NCI-H2107 treated with DMSO at 0.1 percent for 48 hours (cell line): ENCODE data around the gene JUND.

Experiments
- DNase-seq: peaks from one replicate; lab custom pipeline; 2025; ENCODE audit not compliant: unreplicated experiment; lab: John Stamatoyannopoulos, UW

JUND gene

GRCh38 chr19:18249834-18250233, 31.6 kb downstream of the JUND start:
- DNase-seq: no peak

- DNase-seq: no peak
Observed at GRCh38 chr19:18245297-18245696, 36.1 kb downstream of the JUND start.

GRCh38 chr19:18239303-18239702, 42.1 kb downstream of the JUND start:
- DNase-seq: no peak

DNA sequence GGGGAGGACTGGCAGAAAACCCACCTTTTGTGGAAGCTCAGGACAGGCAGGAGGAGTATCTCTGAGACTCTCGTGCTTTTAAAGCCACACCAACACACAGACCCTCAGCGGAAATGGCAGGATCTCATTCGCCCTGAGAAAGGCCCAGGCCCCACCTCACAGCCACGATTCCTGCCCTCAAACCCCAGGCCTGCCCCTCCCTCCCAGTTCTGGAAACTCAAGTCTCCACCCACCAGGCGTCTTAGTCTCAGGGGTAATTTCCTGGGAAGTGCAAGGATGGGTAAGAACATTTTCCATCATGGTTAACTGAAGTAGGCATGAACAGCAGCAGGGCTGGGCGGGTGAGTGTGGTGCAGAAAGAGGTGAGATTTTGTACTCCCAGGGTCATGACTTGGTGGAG, 47.2 kb downstream of the JUND start:
- no peak for DNase-seq

DNA sequence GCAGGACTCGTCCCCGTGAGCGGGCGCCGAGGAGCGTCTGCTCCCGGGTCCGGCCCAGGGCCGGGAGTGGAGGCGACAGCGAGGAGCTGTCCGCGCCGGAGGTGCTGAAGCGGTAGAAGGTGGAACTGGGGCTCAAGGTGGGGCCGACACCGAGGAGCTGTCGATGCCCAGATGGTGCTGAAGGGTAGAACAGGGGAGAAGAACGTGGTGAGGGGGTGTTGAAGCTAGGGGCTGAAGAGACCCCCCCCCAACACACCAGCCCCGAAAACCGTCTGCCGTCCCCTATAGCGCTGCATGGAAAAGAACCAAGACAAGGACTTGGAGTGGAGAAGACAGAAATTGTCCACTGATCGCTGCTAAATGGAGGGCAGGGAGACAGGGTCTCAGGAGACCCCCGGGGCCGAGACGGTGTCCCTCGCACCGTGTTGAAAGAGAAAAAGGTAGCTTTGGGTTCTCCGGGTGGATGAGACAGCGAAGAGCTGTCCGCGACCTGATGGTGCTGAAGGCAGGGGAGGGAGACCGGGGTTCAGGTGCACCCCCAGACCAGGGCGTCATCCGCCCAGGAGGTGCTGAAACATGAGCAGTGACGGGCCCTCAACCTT, 48.1 kb downstream of the JUND start:
- no peak for DNase-seq

- DNase-seq: no peak
Observed at GRCh38 chr19:18232540-18233223, 48.7 kb downstream of the JUND start.

GRCh38 chr19:18231775-18232174, 49.6 kb downstream of the JUND start:
- DNase-seq: no peak

- DNase-seq: no peak
Observed at GRCh38 chr19:18230941-18231734, 50.3 kb downstream of the JUND start.

GRCh38 chr19:18229915-18230314, 51.5 kb downstream of the JUND start:
- no peak for DNase-seq
